SU-DHL-6 (cell line): ENCODE results near the gene TMF1.

Source experiments
- EZH2phosphoT487 ChIP-seq: fragments of 200-600 bp; sonication (generic), shearing (Covaris generic); conservative IDR thresholded peaks from 2 replicates; pipeline ENCODE4 v1.6.1; 2018; ENCODE audit warnings: mild to moderate bottlenecking, antibody characterized with exemption, low read length, moderate library complexity, mixed read lengths
- TF ChIP-seq, protein P1 (sequence below): fragments of 200-600 bp; sonication (generic); IDR thresholded peaks from one replicate; pipeline ENCODE4 v1.5.1; 2017; ENCODE audit warnings: antibody characterized with exemption, mild to moderate bottlenecking, low read length, moderate library complexity; ENCODE audit not compliant: insufficient read depth, poor library complexity, severe bottlenecking

DNA sequence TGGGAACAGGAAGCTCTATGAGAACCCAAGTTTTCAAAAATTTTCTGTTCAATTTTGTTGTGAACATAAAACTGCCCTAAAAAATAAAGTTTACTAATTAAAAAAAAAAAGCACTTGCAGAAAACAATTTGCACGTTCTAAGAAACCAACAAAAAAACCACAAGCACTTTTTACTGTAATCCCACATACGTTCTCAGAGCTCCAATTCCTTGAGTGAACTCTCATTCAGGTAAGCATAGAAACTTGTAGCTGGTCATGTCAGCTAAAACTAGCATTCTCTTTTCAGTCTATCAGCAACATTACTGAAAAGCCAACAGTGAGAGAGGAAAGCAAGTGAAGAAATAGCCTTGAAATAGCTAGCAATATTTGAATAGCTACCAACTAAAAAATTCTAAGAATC, 11.5 kb upstream of the TMF1 start:
- TF ChIP-seq, protein P1, sequence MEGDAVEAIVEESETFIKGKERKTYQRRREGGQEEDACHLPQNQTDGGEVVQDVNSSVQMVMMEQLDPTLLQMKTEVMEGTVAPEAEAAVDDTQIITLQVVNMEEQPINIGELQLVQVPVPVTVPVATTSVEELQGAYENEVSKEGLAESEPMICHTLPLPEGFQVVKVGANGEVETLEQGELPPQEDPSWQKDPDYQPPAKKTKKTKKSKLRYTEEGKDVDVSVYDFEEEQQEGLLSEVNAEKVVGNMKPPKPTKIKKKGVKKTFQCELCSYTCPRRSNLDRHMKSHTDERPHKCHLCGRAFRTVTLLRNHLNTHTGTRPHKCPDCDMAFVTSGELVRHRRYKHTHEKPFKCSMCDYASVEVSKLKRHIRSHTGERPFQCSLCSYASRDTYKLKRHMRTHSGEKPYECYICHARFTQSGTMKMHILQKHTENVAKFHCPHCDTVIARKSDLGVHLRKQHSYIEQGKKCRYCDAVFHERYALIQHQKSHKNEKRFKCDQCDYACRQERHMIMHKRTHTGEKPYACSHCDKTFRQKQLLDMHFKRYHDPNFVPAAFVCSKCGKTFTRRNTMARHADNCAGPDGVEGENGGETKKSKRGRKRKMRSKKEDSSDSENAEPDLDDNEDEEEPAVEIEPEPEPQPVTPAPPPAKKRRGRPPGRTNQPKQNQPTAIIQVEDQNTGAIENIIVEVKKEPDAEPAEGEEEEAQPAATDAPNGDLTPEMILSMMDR: no peak
- TF ChIP-seq EZH2phosphoT487: no peak
